Neural cell (in vitro differentiated cells): ENCODE measurements around the gene DIDO1. TPM values are rescaled to one million over a fixed set of nuclear protein-coding genes. Genes with fewer than 3 reads are reported as not detected.

ENCODE experiments used
- H2AFZ ChIP-seq: fragments of 200-600, 300-800 bp; sonication (generic), shearing (Covaris generic); 2 replicates; pipeline ENCODE4 v1.6.0; 2014; ENCODE audit warnings: low read depth, mild to moderate bottlenecking, antibody characterized with exemption, low read length, moderate library complexity
- H3F3A ChIP-seq: fragments of 200-600 bp; shearing (Covaris generic); 2 replicates; pipeline ENCODE4 v1.6.1; 2016; ENCODE audit warnings: mild to moderate bottlenecking, moderate library complexity, mixed read lengths, antibody characterized with exemption, low read length; ENCODE audit not compliant: insufficient read depth, poor library complexity, severe bottlenecking
- H3K27ac ChIP-seq: fragments of 200-600, 300-800 bp; sonication (generic), shearing (Covaris generic); 2 replicates; pipeline ENCODE4 v1.5.1; 2014; ENCODE audit warnings: mild to moderate bottlenecking, low read length, moderate library complexity
- H3K27me3 ChIP-seq: fragments of 300-800, 200-600 bp; sonication (generic), shearing (Covaris generic); 2 replicates; pipeline ENCODE4 v1.6.0; 2014; ENCODE audit warnings: mild to moderate bottlenecking, low read depth, low read length, moderate library complexity; ENCODE audit not compliant: insufficient read depth
- H3K36me3 ChIP-seq: fragments of 300-800, 200-600 bp; sonication (generic), shearing (Covaris generic); 2 replicates; pipeline ENCODE4 v1.5.1; 2014; ENCODE audit warnings: mild to moderate bottlenecking, antibody characterized with exemption, low read length, moderate library complexity; ENCODE audit not compliant: insufficient read depth
- H3K4me2 ChIP-seq: fragments of 300-800, 200-600 bp; sonication (generic), shearing (Covaris generic); 2 replicates; pipeline ENCODE4 v1.6.0; 2014; ENCODE audit warnings: mild to moderate bottlenecking, low read length
- H3K4me3 ChIP-seq: fragments of 300-800, 200-600 bp; sonication (generic), shearing (Covaris generic); 2 replicates; pipeline ENCODE4 v1.5.1; 2014; ENCODE audit warnings: mild to moderate bottlenecking, low read length, moderate library complexity
- H3K79me2 ChIP-seq: fragments of 200-600 bp; shearing (Covaris generic); replicated peaks from 2 replicates; pipeline ENCODE4 v1.6.0; 2014; ENCODE audit warnings: mild to moderate bottlenecking, low read length, moderate library complexity; ENCODE audit not compliant: insufficient read depth
- H3K9ac ChIP-seq: fragments of 300-800, 200-600 bp; sonication (generic), shearing (Covaris generic); 2 replicates; pipeline ENCODE4 v1.6.1; 2016; ENCODE audit warnings: mild to moderate bottlenecking, low read length, mixed read lengths
- H3K9me2 ChIP-seq: fragments of 200-600 bp; shearing (Covaris generic); 2 replicates; pipeline ENCODE4 v1.6.1; 2016; ENCODE audit warnings: mild to moderate bottlenecking, low read length, mixed read lengths; ENCODE audit not compliant: insufficient read depth
- H3K9me3 ChIP-seq: fragments of 200-600, 300-800 bp; sonication (generic), shearing (Covaris generic); 2 replicates; pipeline ENCODE4 v1.6.1; 2016; ENCODE audit warnings: mild to moderate bottlenecking, mixed run types, low read length, moderate library complexity, mixed read lengths
- H4K20me1 ChIP-seq: fragments of 200-600 bp; shearing (Covaris generic); 2 replicates; pipeline ENCODE4 v1.6.1; 2016; ENCODE audit warnings: mild to moderate bottlenecking, mixed run types; ENCODE audit not compliant: insufficient read depth
- CTCF ChIP-seq: fragments of 450-650 bp; IDR thresholded peaks from 2 replicates; pipeline ENCODE4 v1.5.1; 2014; ENCODE audit warnings: antibody characterized with exemption, mild to moderate bottlenecking, moderate library complexity; ENCODE audit not compliant: poor library complexity, severe bottlenecking
- EP300 ChIP-seq: fragments of 450-650 bp; conservative IDR thresholded peaks from 2 replicates; pipeline ENCODE4 v1.6.1; 2014; ENCODE audit warnings: antibody characterized with exemption, mild to moderate bottlenecking, moderate library complexity; ENCODE audit not compliant: poor library complexity, severe bottlenecking
- EZH2 ChIP-seq: fragments of 200-600, 300-800 bp; shearing (Covaris generic), sonication (generic); IDR thresholded peaks from 2 replicates; pipeline ENCODE4 v1.6.1; 2014; ENCODE audit warnings: antibody characterized with exemption, low read length, borderline replicate concordance, mild to moderate bottlenecking; ENCODE audit not compliant: insufficient read depth, poor library complexity, severe bottlenecking
- MXI1 ChIP-seq: fragments of 450-650 bp; conservative IDR thresholded peaks from 2 replicates; pipeline ENCODE4 v1.6.1; 2014; ENCODE audit warnings: antibody characterized with exemption, mild to moderate bottlenecking; ENCODE audit not compliant: poor library complexity, severe bottlenecking
- POLR2AphosphoS5 ChIP-seq: IDR thresholded peaks from 2 replicates; pipeline ENCODE4 v1.6.1; 2012
- RAD21 ChIP-seq: fragments of 450-650 bp; conservative IDR thresholded peaks from 2 replicates; pipeline ENCODE4 v1.6.1; 2014; ENCODE audit warnings: antibody characterized with exemption, mild to moderate bottlenecking, moderate library complexity
- REST ChIP-seq: IDR thresholded peaks from 2 replicates; pipeline ENCODE4 v1.6.1; 2012; ENCODE audit warnings: borderline replicate concordance
- SMC3 ChIP-seq: fragments of 450-650 bp; conservative IDR thresholded peaks from 2 replicates; pipeline ENCODE4 v1.6.1; 2014; ENCODE audit warnings: antibody characterized with exemption, mild to moderate bottlenecking, moderate library complexity; ENCODE audit not compliant: poor library complexity
- TAF1 ChIP-seq: IDR thresholded peaks from 2 replicates; pipeline ENCODE4 v1.6.1; 2012; ENCODE audit warnings: low read depth
- polyA plus RNA-seq: library from polyadenylated mRNA; depleted of rRNA; stranded (reverse); fragments of >200 nt; gene quantifications from 2 replicates; pipeline ENCODE4 v1.2.3, GENCODE V29; 2014

The DIDO1 gene
- polyA plus RNA-seq, 1 donor from 2014 or later = 42.8 TPM

GRCh38 chr20:62907384-62908317, 18.7 kb downstream of the DIDO1 start:
- Histone ChIP-seq H3K4me3 (no peak overlapping the region), H3K9ac (no peak overlapping the region), H4K20me1 (peaks cover 12% of the 10 kb centered on the region), H3K9me2 (no peaks in the 10 kb centered on the region), H3K79me2 (peaks cover 23% of the 10 kb centered on the region), H3K27ac (no peak overlapping the region), H3K27me3 (no peaks in the 10 kb centered on the region), H3K36me3 (peaks cover 8% of the 10 kb centered on the region), H2AFZ (no peak overlapping the region), H3F3A (no peaks in the 10 kb centered on the region), H3K4me2 (no peak overlapping the region), H3K9me3 (no peaks in the 10 kb centered on the region)
- TF ChIP-seq REST (no peak), EP300 (no peak), MXI1 (no peak), SMC3 (peak; percentile 22), TAF1 (no peak), EZH2 (no peak), RAD21 (no peak), CTCF (peak; percentile 50), POLR2AphosphoS5 (no peak)

- H3K27ac ChIP-seq = no peak overlapping the region
- H2AFZ ChIP-seq = no peak overlapping the region
- no peaks in the 10 kb centered on the region for H3K9me3 ChIP-seq
- peaks cover 15% of the 10 kb centered on the region for H3K79me2 ChIP-seq
- H4K20me1 ChIP-seq = peaks cover 10% of the 10 kb centered on the region
- no peak overlapping the region for H3K9ac ChIP-seq
- TF ChIP-seq REST (no peak), MXI1 (no peak), POLR2AphosphoS5 (no peak), EZH2 (no peak)
- H3K4me2 ChIP-seq = no peak overlapping the region
- no peaks in the 10 kb centered on the region for H3K9me2 ChIP-seq
- H3K4me3 ChIP-seq = no peak overlapping the region
- no peaks in the 10 kb centered on the region for H3F3A ChIP-seq
- no peaks in the 10 kb centered on the region for H3K27me3 ChIP-seq
- H3K36me3 ChIP-seq = peaks cover 8% of the 10 kb centered on the region
Observed at GRCh38 chr20:62906647-62907375, 19.5 kb downstream of the DIDO1 start.
